MM.1S (cell line): Measurements from ENCODE around the gene ZFAND4.

Source experiments
- CTCF ChIP-seq: fragments of 300-600 bp; sonication (generic); IDR thresholded peaks from 2 replicates; pipeline ENCODE4 v1.5.1; 2016; ENCODE audit warnings: antibody characterized with exemption, low read length, mixed read lengths
- EZH2 ChIP-seq: fragments of 300-600 bp; sonication (generic); optimal IDR thresholded peaks from 2 replicates; pipeline ENCODE3; 2017; ENCODE audit warnings: low read depth, mild to moderate bottlenecking, antibody characterized with exemption, low read length, mixed read lengths
- EZH2phosphoT487 ChIP-seq: fragments of 300-600 bp; sonication (generic); IDR thresholded peaks from 2 replicates; pipeline ENCODE4 v1.6.1; 2018; ENCODE audit warnings: antibody characterized with exemption, low read length

DNA sequence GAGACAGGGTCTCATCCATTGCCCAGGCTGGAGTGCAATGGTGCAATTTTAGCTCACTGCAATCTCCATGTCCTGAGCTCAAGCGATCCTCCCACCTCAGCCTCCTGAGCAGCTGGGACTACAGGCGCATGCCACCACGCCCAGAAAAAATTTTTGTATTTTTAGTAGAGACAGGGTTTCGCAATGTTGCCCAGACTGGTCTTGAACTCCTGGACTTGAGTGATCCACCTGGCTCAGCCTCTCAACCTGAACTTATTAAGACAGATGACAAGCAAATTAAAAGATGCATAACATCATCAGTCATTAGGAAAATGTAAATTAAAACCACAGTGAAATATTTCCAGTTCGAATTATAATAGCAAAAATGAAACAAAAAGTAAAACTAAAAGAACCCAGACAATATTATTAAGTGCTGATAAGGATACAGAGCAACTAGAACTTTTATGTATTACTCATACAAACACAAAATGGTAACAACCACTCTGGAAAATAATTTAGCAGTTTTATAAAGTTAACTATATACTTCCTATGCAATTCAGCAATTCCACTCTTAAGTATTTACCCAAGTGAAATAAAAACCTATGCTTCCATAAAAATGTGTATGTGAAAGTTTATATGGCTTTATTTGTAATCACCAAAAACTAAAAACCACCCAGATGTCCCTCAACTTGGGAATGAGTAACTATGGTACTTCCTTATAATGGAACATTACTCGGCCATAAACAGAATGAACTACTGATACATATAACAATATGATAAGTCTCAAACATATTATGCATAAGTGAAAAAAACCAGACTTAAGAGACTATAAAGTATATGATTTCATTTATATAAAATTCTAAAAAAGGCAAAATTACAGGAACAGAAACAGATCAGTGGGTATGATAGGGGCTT, 15.3 kb downstream of the ZFAND4 start:
- no peak for TF ChIP-seq CTCF
- no peak for TF ChIP-seq EZH2
- no peak for TF ChIP-seq EZH2phosphoT487
